ENCODE data around the gene FNIP1. TPM values are rescaled to one million over a fixed set of nuclear protein-coding genes. Genes with fewer than 3 reads are reported as not detected.

The FNIP1 gene
- total and polyA plus RNA-seq, 2 donors: 8.3 to 71.7 TPM

DNA sequence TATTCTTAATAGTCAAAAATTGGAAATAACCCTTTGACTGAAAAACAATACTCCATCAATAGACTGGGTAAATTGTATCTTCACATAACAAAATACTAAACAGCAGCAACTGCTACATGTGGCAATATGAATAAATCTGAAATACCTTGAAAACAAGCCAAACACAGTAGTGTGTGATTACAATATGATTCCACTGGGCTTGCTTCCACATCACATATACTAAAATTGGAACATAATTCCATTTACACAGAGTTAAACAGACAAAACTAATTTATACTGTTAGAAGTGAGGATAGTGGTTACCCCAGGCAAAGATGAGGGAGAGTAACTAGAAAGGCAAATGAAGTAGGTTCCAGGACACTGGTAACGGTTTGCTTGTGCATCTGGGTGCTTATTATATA, 20.4 kb downstream of the FNIP1 start:
- WGBS: 66% methylated on average over 1 of the region's 1 CpG
- H3K27ac ChIP-seq (ENCODE audit: low read depth): no peak overlapping the region

DNA sequence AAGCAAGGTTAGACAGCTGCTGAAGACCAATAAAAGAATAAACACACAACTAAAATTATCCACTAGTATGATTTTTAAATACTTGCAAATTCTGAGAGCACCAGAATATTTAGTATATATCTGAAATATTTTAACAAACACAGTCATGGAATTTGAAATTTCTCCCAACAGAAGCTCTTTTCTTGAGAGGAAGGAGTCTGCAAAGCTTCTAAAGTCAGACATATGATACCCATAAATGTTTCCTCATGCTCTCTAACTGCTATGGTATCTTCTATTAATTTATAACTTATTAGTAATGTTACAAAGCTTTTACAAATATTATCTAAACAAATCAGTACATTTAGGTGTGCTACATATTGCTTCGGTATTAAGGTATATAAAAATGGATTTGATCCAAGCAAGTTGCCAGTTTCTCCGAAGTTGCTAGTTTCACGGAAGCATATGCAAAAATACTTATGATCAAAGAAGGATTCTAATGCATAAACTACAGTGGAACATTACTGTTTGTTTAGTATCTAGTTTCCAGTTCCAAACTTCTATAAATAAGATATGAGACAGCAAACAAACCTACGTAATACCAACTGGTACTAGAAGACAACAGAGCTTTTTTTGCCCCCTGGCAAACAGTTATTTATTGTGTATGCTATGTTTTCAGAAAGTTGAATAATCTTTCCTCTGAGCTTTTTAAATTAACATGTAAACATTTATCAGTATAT, 22.0 kb downstream of the FNIP1 start:
- Histone ChIP-seq H3K36me3 (ENCODE audit: insufficient read depth) (no peaks in the 10 kb centered on the region), H3K4me3 (ENCODE audit: low read depth, low read length) (no peak overlapping the region), H3K27ac (ENCODE audit: low read depth) (no peak overlapping the region), H3K4me1 (ENCODE audit: insufficient read depth) (peaks cover 2% of the 10 kb centered on the region)
- no peak for DNase-seq (ENCODE audit: extremely low spot score)
- 64% methylated on average over 4 of the region's 4 CpGs for WGBS

More for the DNA sequence above, 20.4 kb downstream of the FNIP1 start:
- no peak for DNase-seq (ENCODE audit: extremely low spot score)
- H3K4me3 ChIP-seq (ENCODE audit: low read depth, low read length): no peak overlapping the region
- peaks cover 2% of the 10 kb centered on the region for H3K4me1 ChIP-seq (ENCODE audit: insufficient read depth)
- H3K36me3 ChIP-seq (ENCODE audit: insufficient read depth): no peaks in the 10 kb centered on the region

DNA sequence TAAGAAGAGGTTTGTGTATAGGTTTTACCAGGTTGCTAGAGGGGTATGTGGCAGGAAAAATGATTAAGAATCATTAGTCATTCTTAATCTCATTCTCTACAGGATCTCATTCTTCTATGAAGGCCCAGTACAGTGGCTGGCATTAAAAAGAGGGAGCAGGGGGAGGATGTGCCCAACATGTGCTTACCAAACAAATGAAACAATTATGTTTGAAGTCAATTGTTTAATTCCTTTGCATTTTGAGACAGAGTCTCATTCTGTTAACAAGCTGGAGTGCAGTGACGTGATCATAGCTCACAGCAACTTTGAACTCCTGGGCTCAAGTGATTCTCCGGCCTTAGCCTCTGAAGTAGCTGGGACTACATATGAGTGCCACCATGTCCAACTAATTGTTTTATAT, 23.0 kb downstream of the FNIP1 start:
- Histone ChIP-seq H3K36me3 (ENCODE audit: insufficient read depth) (no peaks in the 10 kb centered on the region), H3K4me3 (ENCODE audit: low read depth, low read length) (no peak overlapping the region), H3K27ac (ENCODE audit: low read depth) (no peak overlapping the region), H3K4me1 (ENCODE audit: insufficient read depth) (peaks cover 2% of the 10 kb centered on the region)
- no peak for DNase-seq (ENCODE audit: extremely low spot score)
- WGBS: 93% methylated on average over 2 of the region's 2 CpGs

DNA sequence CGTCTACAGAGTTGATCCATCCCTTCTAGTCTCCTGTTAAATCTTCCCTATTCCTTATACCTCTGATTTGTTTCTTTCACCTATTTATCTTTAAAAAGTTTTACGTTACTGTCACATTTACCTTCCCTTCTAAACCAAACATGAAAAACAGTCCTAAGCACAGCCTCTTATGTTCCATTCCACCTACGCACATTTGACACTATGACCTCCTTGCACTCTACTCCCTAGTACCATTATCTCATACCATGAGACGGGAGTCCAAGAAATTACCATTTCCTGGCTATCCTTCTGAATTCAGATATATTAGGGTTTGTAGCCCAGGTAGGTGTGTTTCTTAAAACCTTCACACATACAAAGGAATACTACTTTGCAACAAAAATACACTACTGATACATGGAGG, 25.1 kb downstream of the FNIP1 start:
- 92% methylated on average over 4 of the region's 4 CpGs for WGBS
- Histone ChIP-seq H3K4me1 (ENCODE audit: insufficient read depth) (no peaks in the 10 kb centered on the region), H3K36me3 (ENCODE audit: insufficient read depth) (no peaks in the 10 kb centered on the region), H3K4me3 (ENCODE audit: low read depth, low read length) (no peak overlapping the region), H3K27ac (ENCODE audit: low read depth) (no peak overlapping the region)
- no peak for DNase-seq (ENCODE audit: extremely low spot score)

DNA sequence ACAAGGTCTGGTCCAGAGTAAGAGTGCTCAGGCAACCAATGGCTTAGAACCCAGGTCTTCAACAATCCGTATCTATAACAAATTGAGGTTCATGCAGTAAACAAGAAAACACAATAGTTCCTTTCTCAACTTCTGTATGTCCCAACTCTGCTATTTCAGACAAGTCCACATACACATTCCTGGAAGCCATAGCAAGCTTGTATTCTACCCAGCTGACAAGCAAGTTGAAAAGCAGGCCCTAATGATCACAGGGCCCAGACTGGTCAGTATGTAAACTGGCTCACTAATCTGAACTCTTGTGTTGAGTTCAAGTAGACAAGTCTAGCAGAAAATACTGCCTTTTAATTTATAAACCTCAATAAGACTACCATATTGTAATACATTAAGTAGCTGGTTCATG, 26.9 kb downstream of the FNIP1 start:
- H3K4me3 ChIP-seq (ENCODE audit: low read depth, low read length): no peak overlapping the region
- no peaks in the 10 kb centered on the region for H3K4me1 ChIP-seq (ENCODE audit: insufficient read depth)
- no peaks in the 10 kb centered on the region for H3K36me3 ChIP-seq (ENCODE audit: insufficient read depth)
- WGBS: 86% methylated on average over 1 of the region's 1 CpG
- H3K27ac ChIP-seq (ENCODE audit: low read depth): no peak overlapping the region
- DNase-seq (ENCODE audit: extremely low spot score): no peak

DNA sequence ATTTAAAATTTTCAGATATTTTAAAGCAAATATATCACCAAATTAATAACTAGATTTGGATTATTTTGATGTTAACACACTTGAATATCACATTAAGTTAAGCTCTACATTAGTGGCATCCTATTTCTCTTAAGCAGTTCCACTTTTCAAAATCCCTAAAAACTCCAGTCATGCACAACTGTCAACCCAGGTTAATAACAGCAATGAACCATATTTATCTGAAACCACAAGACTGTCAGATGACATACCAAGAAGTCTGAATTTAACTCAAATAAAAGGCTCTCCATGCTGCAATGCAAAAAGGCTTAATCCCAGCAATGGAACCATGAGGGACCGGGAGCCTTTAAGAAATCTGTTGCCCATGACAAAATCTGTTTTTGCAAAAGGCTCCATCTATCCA, 27.5 kb downstream of the FNIP1 start:
- DNase-seq (ENCODE audit: extremely low spot score): no peak
- H3K4me3 ChIP-seq (ENCODE audit: low read depth, low read length): no peak overlapping the region
- no peaks in the 10 kb centered on the region for H3K36me3 ChIP-seq (ENCODE audit: insufficient read depth)
- WGBS: 89% methylated on average over 1 of the region's 1 CpG
- H3K4me1 ChIP-seq (ENCODE audit: insufficient read depth): no peaks in the 10 kb centered on the region
- no peak overlapping the region for H3K27ac ChIP-seq (ENCODE audit: low read depth)

DNA sequence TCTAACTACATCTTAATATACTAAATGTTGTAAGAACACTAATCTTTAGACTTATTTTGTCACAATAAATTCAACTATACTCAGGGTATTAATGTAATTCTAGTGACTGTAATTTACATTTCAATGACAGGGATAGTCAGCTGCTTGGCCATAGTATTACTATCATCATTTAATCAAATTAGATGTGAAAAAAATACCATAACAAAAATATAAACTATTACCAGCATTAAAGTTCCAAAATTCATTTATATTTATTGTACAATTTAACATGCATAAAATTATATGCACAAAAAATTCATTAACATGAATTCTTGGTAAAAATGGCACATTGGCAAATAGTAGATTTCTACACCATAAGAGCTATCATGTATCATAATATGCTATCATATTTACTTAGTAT, 28.9 kb downstream of the FNIP1 start:
- H3K27ac ChIP-seq (ENCODE audit: low read depth): no peak overlapping the region
- H3K36me3 ChIP-seq (ENCODE audit: insufficient read depth): no peaks in the 10 kb centered on the region
- DNase-seq (ENCODE audit: extremely low spot score): no peak
- no peaks in the 10 kb centered on the region for H3K4me1 ChIP-seq (ENCODE audit: insufficient read depth)
- H3K4me3 ChIP-seq (ENCODE audit: low read depth, low read length): no peak overlapping the region

DNA sequence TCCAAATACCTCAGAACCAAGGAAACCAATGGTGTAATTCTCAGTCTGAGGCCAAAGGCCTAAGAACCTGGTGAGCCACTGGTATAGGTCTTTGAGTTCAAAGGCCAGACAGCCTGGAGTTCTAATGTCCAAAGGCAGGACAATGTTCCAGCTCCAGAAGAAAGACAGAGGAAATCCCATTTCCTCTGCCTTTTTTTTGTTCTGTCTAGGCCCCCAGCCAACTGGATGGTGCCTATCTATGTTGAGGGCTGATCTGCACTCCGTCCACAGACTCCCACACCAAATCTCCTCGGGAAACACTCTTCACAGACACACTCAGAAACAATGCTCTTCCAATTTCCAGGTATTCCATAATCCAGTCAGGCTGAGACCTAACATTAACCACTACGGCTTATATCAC, 30.1 kb downstream of the FNIP1 start:
- WGBS: 64% methylated on average over 3 of the region's 3 CpGs
- no peaks in the 10 kb centered on the region for H3K36me3 ChIP-seq (ENCODE audit: insufficient read depth)

DNA sequence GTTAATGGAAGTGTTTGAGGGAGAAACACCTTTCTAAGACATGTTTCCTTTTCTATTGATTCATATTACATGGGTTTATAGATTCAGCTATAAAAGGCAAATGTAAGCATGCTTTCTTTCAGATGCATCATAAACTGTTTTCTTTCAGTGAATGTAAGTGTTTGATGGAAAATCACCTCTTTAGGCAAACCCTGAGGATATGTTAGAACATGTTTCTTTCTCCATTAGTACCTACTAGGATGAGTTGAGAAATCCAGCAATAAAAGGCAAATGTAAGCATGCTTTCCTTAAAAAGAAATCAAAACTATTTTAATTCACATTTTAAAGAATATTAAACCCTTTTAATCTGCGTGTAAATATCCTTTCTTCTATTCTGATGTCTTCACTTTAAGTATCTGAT, 31.6 kb downstream of the FNIP1 start:
- H3K4me3 ChIP-seq (ENCODE audit: low read depth, low read length): no peak overlapping the region
- H3K4me1 ChIP-seq (ENCODE audit: insufficient read depth): no peaks in the 10 kb centered on the region
- H3K36me3 ChIP-seq (ENCODE audit: insufficient read depth): no peaks in the 10 kb centered on the region
- WGBS: 86% methylated on average over 1 of the region's 1 CpG
- no peak for DNase-seq (ENCODE audit: extremely low spot score)
- H3K27ac ChIP-seq (ENCODE audit: low read depth): no peak overlapping the region

More for the DNA sequence above, 30.1 kb downstream of the FNIP1 start:
- H3K4me1 ChIP-seq (ENCODE audit: insufficient read depth): no peaks in the 10 kb centered on the region
- H3K27ac ChIP-seq (ENCODE audit: low read depth): no peak overlapping the region
- no peak for DNase-seq (ENCODE audit: extremely low spot score)
- no peak overlapping the region for H3K4me3 ChIP-seq (ENCODE audit: low read depth, low read length)

DNA sequence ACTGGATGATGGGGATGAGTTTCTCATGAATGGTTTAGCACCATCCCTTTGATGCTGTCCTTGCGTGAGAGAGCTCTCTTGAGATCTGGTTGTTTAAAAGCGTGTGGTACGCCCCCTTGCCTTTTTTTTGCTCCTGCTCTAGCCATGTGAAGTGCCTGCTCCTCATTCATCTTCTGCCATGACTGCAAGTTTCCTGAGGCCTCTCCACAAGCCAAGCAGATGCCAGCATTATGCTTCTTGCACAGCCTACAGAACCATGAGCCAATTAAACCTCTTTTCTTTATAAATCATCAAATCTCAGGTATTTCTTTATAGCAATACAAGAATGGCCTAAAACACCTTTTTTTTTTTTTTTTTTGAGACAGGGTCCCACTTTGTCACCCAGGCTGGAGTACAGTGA, 32.8 kb downstream of the FNIP1 start:
- Histone ChIP-seq H3K4me1 (ENCODE audit: insufficient read depth) (no peaks in the 10 kb centered on the region), H3K36me3 (ENCODE audit: insufficient read depth) (no peaks in the 10 kb centered on the region), H3K27ac (ENCODE audit: low read depth) (no peak overlapping the region), H3K4me3 (ENCODE audit: low read depth, low read length) (no peak overlapping the region)
- WGBS: over 99% methylated on average over 3 of the region's 3 CpGs
- DNase-seq (ENCODE audit: extremely low spot score): no peak

DNA sequence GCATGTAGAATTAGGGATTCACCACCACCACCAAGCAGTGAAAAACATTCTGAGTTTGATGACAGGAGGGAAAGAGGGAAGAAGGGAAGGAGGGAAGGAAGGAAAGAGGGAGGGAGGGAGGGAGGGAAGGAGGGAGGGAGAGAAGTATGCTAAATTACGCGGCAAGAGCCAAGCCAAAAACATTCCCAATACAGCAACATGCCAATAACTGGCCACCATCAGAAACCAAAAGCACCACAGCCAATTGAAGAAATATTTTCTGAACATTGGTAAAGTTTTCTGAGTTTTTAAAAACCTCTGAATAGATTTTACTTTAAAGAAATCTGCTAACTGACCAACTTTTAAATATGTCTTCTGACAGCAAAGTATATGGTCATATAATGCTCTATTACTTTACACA, 36.0 kb downstream of the FNIP1 start:
- no peak overlapping the region for H3K27ac ChIP-seq (ENCODE audit: low read depth)
- H3K4me1 ChIP-seq (ENCODE audit: insufficient read depth): no peaks in the 10 kb centered on the region
- H3K4me3 ChIP-seq (ENCODE audit: low read depth, low read length): no peak overlapping the region
- 93% methylated on average over 2 of the region's 2 CpGs for WGBS
- no peaks in the 10 kb centered on the region for H3K36me3 ChIP-seq (ENCODE audit: insufficient read depth)
- no peak for DNase-seq (ENCODE audit: extremely low spot score)

DNA sequence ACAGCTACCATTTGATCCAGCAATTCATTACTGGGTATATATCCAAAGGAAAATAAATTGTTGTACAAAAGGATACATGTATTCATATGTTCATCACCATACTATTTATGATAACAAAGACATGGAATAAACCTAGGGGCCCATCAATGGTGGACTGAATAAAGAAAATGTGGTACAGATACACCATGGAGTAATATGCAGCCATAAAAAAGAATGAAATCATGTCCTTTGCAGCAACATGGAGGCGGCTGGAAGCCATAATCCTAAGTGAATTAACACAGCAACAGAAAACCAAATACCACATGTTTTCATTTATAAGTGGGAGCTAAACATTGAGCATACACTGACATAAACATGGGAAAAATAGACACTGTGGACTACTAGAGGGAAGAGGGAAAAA, 37.1 kb downstream of the FNIP1 start:
- no peak overlapping the region for H3K27ac ChIP-seq (ENCODE audit: low read depth)
- 97% methylated on average over 1 of the region's 1 CpG for WGBS
- no peaks in the 10 kb centered on the region for H3K36me3 ChIP-seq (ENCODE audit: insufficient read depth)
- H3K4me3 ChIP-seq (ENCODE audit: low read depth, low read length): no peak overlapping the region
- no peak for DNase-seq (ENCODE audit: extremely low spot score)
- H3K4me1 ChIP-seq (ENCODE audit: insufficient read depth): no peaks in the 10 kb centered on the region

DNA sequence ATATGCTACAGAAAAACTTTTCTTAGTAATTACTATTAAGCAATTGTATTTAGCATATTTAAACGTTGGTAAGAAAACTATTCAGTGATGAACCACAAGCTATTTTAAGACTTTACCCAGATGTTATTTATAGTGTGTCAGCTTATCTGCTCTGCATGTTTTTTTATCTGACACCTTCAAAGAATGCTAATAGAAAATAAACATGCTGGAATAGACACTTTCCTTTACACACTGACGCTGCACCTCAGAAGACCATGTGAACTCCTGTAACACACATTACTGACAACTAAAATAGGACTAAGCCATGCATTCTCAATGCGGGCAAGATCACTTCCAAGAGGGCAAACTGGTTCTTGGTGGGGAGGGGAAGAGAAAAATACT, 38.3 kb downstream of the FNIP1 start:
- no peak for DNase-seq (ENCODE audit: extremely low spot score)
- Histone ChIP-seq H3K27ac (ENCODE audit: low read depth) (no peak overlapping the region), H3K4me3 (ENCODE audit: low read depth, low read length) (no peak overlapping the region), H3K4me1 (ENCODE audit: insufficient read depth) (no peaks in the 10 kb centered on the region), H3K36me3 (ENCODE audit: insufficient read depth) (no peaks in the 10 kb centered on the region)
- WGBS: 27% methylated on average over 3 of the region's 3 CpGs

DNA sequence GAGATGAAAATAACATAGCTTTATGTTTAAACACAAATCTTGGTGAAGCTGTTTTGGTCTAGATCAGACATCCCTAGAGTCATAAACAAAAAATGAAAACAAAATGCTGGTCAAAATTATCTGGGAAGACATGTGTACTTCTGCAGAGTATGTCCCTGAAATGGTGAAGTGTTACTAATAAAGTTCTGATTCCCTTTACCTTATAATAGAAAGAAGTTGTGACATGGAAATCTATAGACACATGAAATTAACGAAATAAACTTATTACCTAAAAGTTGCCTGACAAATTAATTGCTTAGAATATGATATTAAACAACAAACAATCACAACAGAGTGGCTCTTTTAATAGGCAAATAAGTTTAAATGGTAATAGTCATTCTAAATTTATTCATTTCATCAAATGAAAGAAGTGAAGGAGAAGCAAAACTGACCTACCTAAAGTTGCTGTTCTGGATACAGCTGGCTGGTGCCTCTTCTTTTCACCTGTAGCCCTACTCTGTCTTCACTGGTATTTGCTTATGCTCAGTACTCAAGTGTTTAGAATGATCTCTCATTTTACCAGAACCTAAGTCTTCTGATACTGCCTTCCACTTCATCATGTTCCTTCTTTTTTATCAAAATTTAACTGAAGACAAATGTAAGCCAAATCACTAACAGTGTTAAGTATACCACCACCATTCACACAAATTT, 38.8 kb downstream of the FNIP1 start:
- H3K27ac ChIP-seq (ENCODE audit: low read depth): no peak overlapping the region
- 98% methylated on average over 1 of the region's 1 CpG for WGBS
- no peaks in the 10 kb centered on the region for H3K36me3 ChIP-seq (ENCODE audit: insufficient read depth)
- H3K4me3 ChIP-seq (ENCODE audit: low read depth, low read length): no peak overlapping the region
- DNase-seq (ENCODE audit: extremely low spot score): no peak
- no peaks in the 10 kb centered on the region for H3K4me1 ChIP-seq (ENCODE audit: insufficient read depth)
